Sigmoid colon (tissue), 4 donors: ENCODE measurements around the gene ATP2B3.

ENCODE experiments used
- CTCF ChIP-seq, 4 experiments: fragments of 450-650 bp in 3 of 4; fragments of 200-600 bp in 1 of 4; IDR thresholded peaks; one replicate each; pipeline ENCODE4 v1.5.1; 2016 to 2019; ENCODE audit warnings: antibody characterized with exemption in 4 of 4, mild to moderate bottlenecking in 3 of 4, moderate library complexity in 2 of 4
- EP300 ChIP-seq, 4 donors: sonication (generic); formaldehyde crosslinking; IDR thresholded peaks; one replicate each; pipeline ENCODE4 v1.6.1; 2017; ENCODE audit warnings: antibody characterized with exemption in 4 of 4
- POLR2A ChIP-seq, 2 donors: fragments of 450-650 bp; IDR thresholded peaks; one replicate each; pipeline ENCODE4 v1.6.1; 2016; ENCODE audit warnings: antibody characterized with exemption in 2 of 2, mild to moderate bottlenecking in 2 of 2, moderate library complexity in 2 of 2
- POLR2AphosphoS5 ChIP-seq, 4 donors: sonication (generic); formaldehyde crosslinking; IDR thresholded peaks; one replicate each; pipeline ENCODE4 v1.6.1; 2017; ENCODE audit warnings: antibody characterized with exemption in 4 of 4

DNA sequence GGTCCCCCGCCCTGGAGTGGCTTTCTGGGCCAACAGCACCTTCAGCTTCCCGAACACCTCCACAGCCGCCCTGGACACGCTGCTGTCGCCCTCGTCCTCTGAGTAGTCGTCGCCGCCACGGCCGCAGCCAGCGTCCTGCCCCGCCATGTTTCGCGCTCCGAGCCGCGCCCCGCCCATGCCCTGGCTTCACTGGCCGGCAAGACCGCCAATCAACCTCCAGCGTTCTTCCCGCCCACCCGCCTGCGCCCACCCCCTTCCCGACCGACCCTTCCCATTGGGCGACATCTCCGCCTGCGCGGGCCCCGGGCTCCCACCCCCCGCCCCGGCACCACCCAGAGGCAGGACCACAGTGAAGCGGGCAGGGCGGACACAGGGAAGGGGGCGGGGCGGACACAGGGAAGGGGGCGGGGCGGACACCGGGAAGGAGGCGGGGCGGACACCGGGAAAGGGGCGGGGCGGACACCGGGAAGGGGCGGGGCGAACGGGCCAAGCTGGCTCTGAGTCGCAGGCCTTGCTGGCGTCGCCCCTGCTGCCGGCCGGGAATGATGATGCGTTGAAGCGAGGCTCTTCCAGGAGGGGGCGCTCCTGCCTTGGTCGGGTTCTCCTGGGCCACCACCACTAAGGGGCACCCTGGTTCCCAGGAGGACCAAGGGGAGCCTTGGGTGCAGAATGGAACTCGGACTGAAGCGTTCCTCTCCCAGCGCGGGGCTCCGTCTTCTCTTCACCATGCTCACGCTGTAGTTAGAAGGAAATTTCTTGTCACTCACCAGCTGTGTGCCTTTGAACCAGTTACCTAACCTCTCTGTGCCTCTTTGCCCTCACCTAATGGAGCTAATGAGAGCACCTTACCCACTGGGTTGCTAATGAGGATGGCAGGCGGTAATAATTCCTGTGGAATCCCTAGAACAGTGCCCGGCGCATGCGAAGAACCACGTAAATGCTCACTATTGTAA lies 46.8 kb upstream of the ATP2B3 start, which contains the start of gene HAUS7:
- TF ChIP-seq CTCF (IDR thresholded peaks at IDR 0.05) (peak; percentile 29 to 52 (median 44)), POLR2A (IDR thresholded peaks at IDR 0.05) (no peak), POLR2AphosphoS5 (IDR thresholded peaks at IDR 0.05) (peak; percentile 6 to 72 (median 55)), EP300 (IDR thresholded peaks at IDR 0.05) (no peak)
